ENCODE results near the gene SLC25A47. TPM values are rescaled to one million over a fixed set of nuclear protein-coding genes. Genes with fewer than 3 reads are reported as not detected.

The SLC25A47 gene
- total and polyA plus RNA-seq, 8 donors = 0.07 to 0.28 (median 0.12) TPM; not detected in 4

DNA sequence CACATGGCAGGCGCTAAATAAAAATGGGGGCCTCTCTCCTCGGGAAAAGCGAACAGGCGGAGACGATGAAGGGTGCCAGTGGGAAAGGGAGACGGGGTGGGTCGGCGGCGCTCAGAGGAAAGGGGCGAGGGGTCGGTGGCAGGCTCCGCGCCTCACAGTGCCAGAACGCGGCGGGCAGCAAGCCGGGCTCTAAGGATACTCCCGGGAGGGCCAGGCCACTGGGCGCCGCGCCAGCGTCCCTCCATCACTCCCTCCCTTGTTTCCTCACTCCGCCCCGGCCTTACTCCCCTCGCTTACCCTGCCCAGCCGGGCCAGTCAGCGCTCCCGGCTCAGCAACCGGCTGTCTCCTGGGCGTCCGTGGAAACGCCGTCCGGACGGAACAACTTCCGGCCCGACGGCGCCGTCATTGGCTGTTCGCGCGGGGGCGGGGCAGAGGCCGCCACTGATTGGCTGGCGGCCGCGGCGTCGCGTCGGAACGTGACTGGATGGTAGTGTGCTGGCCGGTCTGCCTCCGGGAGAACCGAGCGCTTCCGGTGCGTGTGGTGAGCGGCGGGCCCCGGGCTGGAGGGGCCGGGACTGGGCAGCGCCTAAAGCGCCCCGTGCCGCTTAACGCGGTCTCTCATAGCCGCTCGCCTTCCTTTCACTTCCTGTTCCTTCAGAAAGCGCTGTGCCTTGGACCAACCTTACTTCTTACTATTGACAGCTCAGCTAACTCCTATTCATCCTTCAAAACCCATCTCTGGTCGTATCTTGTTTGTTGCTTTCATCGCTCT is 53.0 kb downstream of the SLC25A47 start, which contains the start of gene WDR25:
TSS of gene WDR25 (plus strand) at position 523 of the 773 bp plus-strand sequence.
- Histone ChIP-seq H3K4me3 (peak within 1 kb of the TSS; percentile 82 to 90 (median 84)), H3K36me3 (no peaks in the 10 kb centered on the region), H3K27me3 (no peaks in the 10 kb centered on the region), H3K27ac (peak within 1 kb of the TSS; percentile 63 to 89 (median 72)), H3K9me3 (no peaks in the 10 kb centered on the region), H3K4me1 (peaks cover 0 to 25% (median 5%) of the 10 kb centered on the region in 3 donors)
- intact Hi-C loops (cut with DNase I) = loop anchor here in 2 of 3 donors (5.0 to 10.0 kb wide), 2 partner anchors 91 to 104 kb away; no protein-coding TSS in a partner anchor
- no peak for TF ChIP-seq CTCF (IDR thresholded peaks at IDR 0.05)
- DNase-seq (peak; percentile 89 to 98 (median 96)), ATAC-seq (peak; percentile 89 to 96 (median 94)), FAIRE-seq (no peak)
- 1% methylated on average over 52 to 74 of the region's 74 CpGs for WGBS, 2 donors

DNA sequence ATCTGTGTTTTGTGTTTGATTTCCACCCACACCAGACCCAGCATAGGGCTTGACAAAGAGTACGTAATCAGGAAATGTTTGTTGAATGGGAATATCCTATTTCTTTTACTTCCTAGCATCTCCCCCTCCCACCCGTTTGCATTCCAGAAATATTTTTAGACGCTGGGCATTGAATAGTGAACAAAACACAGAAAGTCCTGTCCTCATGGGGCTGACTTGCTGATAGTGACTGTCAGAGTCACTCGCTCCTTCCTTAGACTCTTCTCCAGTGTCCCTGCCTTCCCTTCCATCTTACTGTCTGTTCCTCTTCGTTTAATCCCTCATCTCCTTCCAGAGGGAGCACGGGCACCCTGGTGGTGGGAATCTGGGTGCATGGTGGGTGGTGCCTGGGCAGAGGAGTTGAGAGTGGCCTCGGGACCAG is 53.6 kb downstream of the SLC25A47 start:
- Histone ChIP-seq H3K9me3 (no peaks in the 10 kb centered on the region), H3K36me3 (no peaks in the 10 kb centered on the region), H3K4me3 (peak overlapping the region; percentile 82 to 90 (median 84)), H3K27ac (peak overlapping the region; percentile 63 to 89 (median 72)), H3K27me3 (no peaks in the 10 kb centered on the region), H3K4me1 (peaks cover 0 to 25% (median 5%) of the 10 kb centered on the region in 3 donors)
- FAIRE-seq = no peak
- no peak for TF ChIP-seq CTCF (IDR thresholded peaks at IDR 0.05)
- WGBS, 2 donors = 17 to 19% methylated on average over 7 of the region's 7 CpGs
- intact Hi-C loops (cut with DNase I) = loop anchor here in 2 of 3 donors (5.0 to 10.0 kb wide), 2 partner anchors 92 to 104 kb away; no protein-coding TSS in a partner anchor
- no peak for ATAC-seq
- no peak for DNase-seq

Small RNA genes within 50 kb of the gene (microRNA-seq; reads per million reads assigned to microRNA genes)
- 56.0 to 100 reads per million in 2 donors for gene MIR345
- gene MIR6764 = 0 to 0.29 reads per million in 2 donors

Other genes with a start within 250 kb of the SLC25A47 start
- 1 to 10 TPM; 2.8 to 7.3 (median 5.3) TPM for gene DEGS2, start 163.7 kb upstream of the SLC25A47 start, total RNA-seq
- gene DEGS2, start 163.7 kb upstream of the SLC25A47 start, polyA plus RNA-seq = 1 to 10 TPM; 1.9 to 3.9 TPM
- 10 to 100 TPM; 18.6 to 38.7 (median 26.4) TPM for gene YY1, start 84.2 kb upstream of the SLC25A47 start, total RNA-seq
- gene YY1, start 84.2 kb upstream of the SLC25A47 start, polyA plus RNA-seq = 10 to 100 TPM; 10.5 to 17.8 TPM
- gene SLC25A29, start 16.9 kb upstream of the SLC25A47 start, total RNA-seq = 10 to 100 TPM; 10.6 to 57.6 (median 17.4) TPM
- gene SLC25A29, start 16.9 kb upstream of the SLC25A47 start, polyA plus RNA-seq = 10 to 100 TPM; 75.4 to 85.2 TPM
- 1 to 10 TPM; 4.1 to 7.7 (median 6.3) TPM for gene WDR25, start 53.1 kb downstream of the SLC25A47 start, total RNA-seq
- gene WDR25, start 53.1 kb downstream of the SLC25A47 start, polyA plus RNA-seq = 1 to 10 TPM; 6.3 to 8.9 TPM